Measurements from ENCODE around the gene SKI. TPM values are rescaled to one million over a fixed set of nuclear protein-coding genes. Genes with fewer than 3 reads are reported as not detected.

SKI gene
- total RNA-seq, 1 donor from 2014 or later, result 66.2 TPM

- no peaks in the 10 kb centered on the region for H3K27me3 Mint-ChIP-seq (ENCODE audit: low read depth, unreplicated experiment)
- no peak overlapping the region for H3K4me3 Mint-ChIP-seq (ENCODE audit: unreplicated experiment)
- H3K4me1 Mint-ChIP-seq (ENCODE audit: low read depth, unreplicated experiment), result peaks cover 14% of the 10 kb centered on the region
- H3K9me3 Mint-ChIP-seq (ENCODE audit: unreplicated experiment), result no peaks in the 10 kb centered on the region
- H3K9me3 ChIP-seq (ENCODE audit: insufficient read depth, low read depth, low read length), result no peaks in the 10 kb centered on the region
- peaks cover 92% of the 10 kb centered on the region for H3K79me2 ChIP-seq (ENCODE audit: insufficient read depth, low read length)
- no peak overlapping the region for H3K4me2 ChIP-seq (ENCODE audit: low read length)
- no peak overlapping the region for H3K27ac ChIP-seq (ENCODE audit: low read depth, low read length)
- H3K27me3 ChIP-seq (ENCODE audit: insufficient read depth, low read length), result no peaks in the 10 kb centered on the region
- H4K20me1 ChIP-seq (ENCODE audit: insufficient read depth, low read length), result peaks cover 71% of the 10 kb centered on the region
- H3K36me3 ChIP-seq (ENCODE audit: insufficient read depth, low read length), result no peaks in the 10 kb centered on the region
- no peak overlapping the region for H3K27ac Mint-ChIP-seq (ENCODE audit: unreplicated experiment)
- H2AFZ ChIP-seq (ENCODE audit: low read depth, low read length), result no peak overlapping the region
- no peak overlapping the region for H3K9ac ChIP-seq (ENCODE audit: low read length)
- no peak for FAIRE-seq
- peaks cover 35% of the 10 kb centered on the region for H3K4me1 ChIP-seq (ENCODE audit: insufficient read depth, low read length)
- H3K4me3 ChIP-seq (ENCODE audit: insufficient read depth, low read depth, low read length), result no peak overlapping the region
- peaks cover 4% of the 10 kb centered on the region for H3K36me3 Mint-ChIP-seq (ENCODE audit: low read depth, unreplicated experiment)
- no peak for TF ChIP-seq EZH2 (IDR thresholded peaks at IDR 0.05; ENCODE audit: insufficient read depth, low read length)
- no peak for TF ChIP-seq CTCF (IDR thresholded peaks at IDR 0.05; ENCODE audit: insufficient read depth, low read depth, low read length)
- no peak for DNase-seq (ENCODE audit: low read depth)
Observed at GRCh38 chr1:2287649-2288048, 59.5 kb downstream of the SKI start.

- Histone ChIP-seq H4K20me1 (ENCODE audit: insufficient read depth, low read length) (peaks cover 75% of the 10 kb centered on the region), H3K79me2 (ENCODE audit: insufficient read depth, low read length) (peaks cover 92% of the 10 kb centered on the region), H3K27me3 (ENCODE audit: insufficient read depth, low read length) (no peaks in the 10 kb centered on the region), H3K36me3 (ENCODE audit: insufficient read depth, low read length) (no peaks in the 10 kb centered on the region), H3K4me3 (ENCODE audit: insufficient read depth, low read depth, low read length) (no peak overlapping the region), H3K9me3 (ENCODE audit: insufficient read depth, low read depth, low read length) (no peaks in the 10 kb centered on the region), H3K9ac (ENCODE audit: low read length) (no peak overlapping the region), H3K4me1 (ENCODE audit: insufficient read depth, low read length) (peaks cover 36% of the 10 kb centered on the region), H2AFZ (ENCODE audit: low read depth, low read length) (no peak overlapping the region), H3K4me2 (ENCODE audit: low read length) (no peak overlapping the region), H3K27ac (ENCODE audit: low read depth, low read length) (no peak overlapping the region)
- Mint-ChIP-seq H3K9me3 (ENCODE audit: unreplicated experiment) (no peaks in the 10 kb centered on the region), H3K36me3 (ENCODE audit: low read depth, unreplicated experiment) (peaks cover 4% of the 10 kb centered on the region), H3K4me1 (ENCODE audit: low read depth, unreplicated experiment) (peaks cover 14% of the 10 kb centered on the region), H3K27ac (ENCODE audit: unreplicated experiment) (no peak overlapping the region), H3K4me3 (ENCODE audit: unreplicated experiment) (no peak overlapping the region), H3K27me3 (ENCODE audit: low read depth, unreplicated experiment) (no peaks in the 10 kb centered on the region)
- TF ChIP-seq CTCF (IDR thresholded peaks at IDR 0.05; ENCODE audit: insufficient read depth, low read depth, low read length), result no peak
- TF ChIP-seq EZH2 (IDR thresholded peaks at IDR 0.05; ENCODE audit: insufficient read depth, low read length), result no peak
- FAIRE-seq (no peak), DNase-seq (ENCODE audit: low read depth) (no peak)
Observed at GRCh38 chr1:2288311-2288710, 60.2 kb downstream of the SKI start.

- Histone ChIP-seq H3K27ac (ENCODE audit: low read depth, low read length) (no peak overlapping the region), H3K79me2 (ENCODE audit: insufficient read depth, low read length) (peaks cover 92% of the 10 kb centered on the region), H2AFZ (ENCODE audit: low read depth, low read length) (no peak overlapping the region), H3K4me2 (ENCODE audit: low read length) (no peak overlapping the region), H3K9ac (ENCODE audit: low read length) (no peak overlapping the region), H3K9me3 (ENCODE audit: insufficient read depth, low read depth, low read length) (no peaks in the 10 kb centered on the region), H3K4me1 (ENCODE audit: insufficient read depth, low read length) (peaks cover 37% of the 10 kb centered on the region), H4K20me1 (ENCODE audit: insufficient read depth, low read length) (peaks cover 75% of the 10 kb centered on the region), H3K27me3 (ENCODE audit: insufficient read depth, low read length) (no peaks in the 10 kb centered on the region), H3K36me3 (ENCODE audit: insufficient read depth, low read length) (no peaks in the 10 kb centered on the region), H3K4me3 (ENCODE audit: insufficient read depth, low read depth, low read length) (no peak overlapping the region)
- Mint-ChIP-seq H3K4me1 (ENCODE audit: low read depth, unreplicated experiment) (peaks cover 16% of the 10 kb centered on the region), H3K27ac (ENCODE audit: unreplicated experiment) (no peak overlapping the region), H3K27me3 (ENCODE audit: low read depth, unreplicated experiment) (no peaks in the 10 kb centered on the region), H3K9me3 (ENCODE audit: unreplicated experiment) (no peaks in the 10 kb centered on the region), H3K4me3 (ENCODE audit: unreplicated experiment) (no peak overlapping the region), H3K36me3 (ENCODE audit: low read depth, unreplicated experiment) (peaks cover 7% of the 10 kb centered on the region)
- no peak for DNase-seq (ENCODE audit: low read depth)
- TF ChIP-seq EZH2 (IDR thresholded peaks at IDR 0.05; ENCODE audit: insufficient read depth, low read length), result no peak
- TF ChIP-seq CTCF (IDR thresholded peaks at IDR 0.05; ENCODE audit: insufficient read depth, low read depth, low read length), result no peak
- FAIRE-seq, result no peak
Observed at GRCh38 chr1:2288816-2289536, 60.9 kb downstream of the SKI start.

Data from astrocyte (in vitro differentiated cells and primary cell).